HUDEP-2 (cell line): Measurements from ENCODE around the gene SMARCA2.

Source experiments
- DNase-seq, 76 experiments: peaks; one replicate each; lab custom pipeline; 2025; ENCODE audit not compliant: unreplicated experiment in 76 of 76; lab: John Stamatoyannopoulos, UW

SMARCA2 gene

GRCh38 chr9:2236850-2237249 lies 221.7 kb downstream of the SMARCA2 start:
- DNase-seq: no peak

- no peak for DNase-seq
Observed at GRCh38 chr9:2241461-2241835, 226.3 kb downstream of the SMARCA2 start.

GRCh38 chr9:2241836-2242741 lies 226.9 kb downstream of the SMARCA2 start:
- peak in 55 of 76 experiments; percentile 6 to 69 (median 30) for DNase-seq

GRCh38 chr9:2242831-2243330 lies 227.7 kb downstream of the SMARCA2 start:
- no peak for DNase-seq
